ENCODE measurements around the gene MCTP1. TPM values are rescaled to one million over a fixed set of nuclear protein-coding genes. Genes with fewer than 3 reads are reported as not detected.

MCTP1 gene
- total RNA-seq, 1 experiment from 2014 or later = 5.6 TPM

DNA sequence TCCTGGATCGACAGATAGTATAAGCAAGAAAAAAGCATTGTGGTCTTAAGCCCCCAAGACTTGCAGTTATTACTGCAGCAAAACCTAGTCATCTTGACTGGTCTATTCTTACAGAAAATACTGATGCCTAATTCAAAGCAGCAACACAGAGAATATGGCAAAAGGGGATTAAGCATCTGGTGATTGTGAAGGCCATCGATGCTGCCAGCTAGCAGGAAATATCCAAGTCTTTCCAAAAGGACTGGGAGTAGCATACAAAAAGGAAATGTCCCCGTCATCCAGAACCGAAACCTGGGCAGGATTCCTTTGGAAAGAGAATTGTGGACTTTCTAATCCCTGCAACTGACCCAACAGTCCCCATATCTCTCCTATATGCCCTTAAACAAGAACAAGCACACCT is 534.2 kb downstream of the MCTP1 start:
- POLR2A ChIA-PET = no interaction called here
- CTCF ChIA-PET = interaction anchor here (1.7 kb wide), 1 partner anchor 13 kb away, joined by 4 read pairs; no protein-coding TSS in a partner anchor
- no peaks in the 10 kb centered on the region for H3K36me3 Mint-ChIP-seq
- no peak for TF ChIP-seq SOX15 (CRISPR knock-in tag; IDR thresholded peaks at IDR 0.05)
- TF ChIP-seq, protein P1, sequence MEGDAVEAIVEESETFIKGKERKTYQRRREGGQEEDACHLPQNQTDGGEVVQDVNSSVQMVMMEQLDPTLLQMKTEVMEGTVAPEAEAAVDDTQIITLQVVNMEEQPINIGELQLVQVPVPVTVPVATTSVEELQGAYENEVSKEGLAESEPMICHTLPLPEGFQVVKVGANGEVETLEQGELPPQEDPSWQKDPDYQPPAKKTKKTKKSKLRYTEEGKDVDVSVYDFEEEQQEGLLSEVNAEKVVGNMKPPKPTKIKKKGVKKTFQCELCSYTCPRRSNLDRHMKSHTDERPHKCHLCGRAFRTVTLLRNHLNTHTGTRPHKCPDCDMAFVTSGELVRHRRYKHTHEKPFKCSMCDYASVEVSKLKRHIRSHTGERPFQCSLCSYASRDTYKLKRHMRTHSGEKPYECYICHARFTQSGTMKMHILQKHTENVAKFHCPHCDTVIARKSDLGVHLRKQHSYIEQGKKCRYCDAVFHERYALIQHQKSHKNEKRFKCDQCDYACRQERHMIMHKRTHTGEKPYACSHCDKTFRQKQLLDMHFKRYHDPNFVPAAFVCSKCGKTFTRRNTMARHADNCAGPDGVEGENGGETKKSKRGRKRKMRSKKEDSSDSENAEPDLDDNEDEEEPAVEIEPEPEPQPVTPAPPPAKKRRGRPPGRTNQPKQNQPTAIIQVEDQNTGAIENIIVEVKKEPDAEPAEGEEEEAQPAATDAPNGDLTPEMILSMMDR (IDR thresholded peaks at IDR 0.05) = no peak
- no peak overlapping the region for H3K27ac Mint-ChIP-seq
- no peaks in the 10 kb centered on the region for H3K9me3 Mint-ChIP-seq
- H3K4me1 Mint-ChIP-seq = peaks cover 8% of the 10 kb centered on the region
- H3K4me3 Mint-ChIP-seq = no peak overlapping the region
- ATAC-seq (no peak), DNase-seq (ENCODE audit: low spot score) (no peak)
- no peaks in the 10 kb centered on the region for H3K27me3 Mint-ChIP-seq (ENCODE audit: low read depth)

DNA sequence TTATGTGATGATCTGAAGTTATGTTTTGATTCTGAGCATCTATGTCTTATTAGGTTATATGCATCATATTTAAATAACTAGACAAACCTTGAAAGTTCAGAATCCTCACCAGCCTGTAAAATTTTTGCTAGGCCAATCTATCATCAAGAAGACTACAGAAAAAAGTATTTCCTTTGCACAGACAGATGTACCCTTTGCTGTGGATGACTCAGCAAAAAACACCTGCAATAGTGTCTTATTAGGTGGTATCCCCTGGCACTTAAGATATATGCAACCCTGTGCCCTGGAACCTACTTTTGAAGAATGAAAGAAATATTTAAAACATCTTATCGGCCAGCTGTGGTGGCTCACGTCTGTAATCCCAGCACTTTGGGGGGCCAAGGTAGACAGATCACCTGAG is 535.9 kb downstream of the MCTP1 start:
- H3K4me1 Mint-ChIP-seq = peaks cover 8% of the 10 kb centered on the region
- no peaks in the 10 kb centered on the region for H3K9me3 Mint-ChIP-seq
- H3K36me3 Mint-ChIP-seq = no peaks in the 10 kb centered on the region
- POLR2A ChIA-PET = no interaction called here
- ATAC-seq (no peak), DNase-seq (ENCODE audit: low spot score) (no peak)
- CTCF ChIA-PET = interaction anchor here (0.9 to 1.7 kb wide), 2 partner anchors 11 kb away, joined by 3 to 4 read pairs; no protein-coding TSS in a partner anchor
- TF ChIP-seq TEAD1 (CRISPR knock-in tag; IDR thresholded peaks at IDR 0.05) (no peak), EMX1 (CRISPR knock-in tag; IDR thresholded peaks at IDR 0.05) (no peak)
- no peak overlapping the region for H3K27ac Mint-ChIP-seq
- H3K27me3 Mint-ChIP-seq (ENCODE audit: low read depth) = no peaks in the 10 kb centered on the region
- H3K4me3 Mint-ChIP-seq = no peak overlapping the region

DNA sequence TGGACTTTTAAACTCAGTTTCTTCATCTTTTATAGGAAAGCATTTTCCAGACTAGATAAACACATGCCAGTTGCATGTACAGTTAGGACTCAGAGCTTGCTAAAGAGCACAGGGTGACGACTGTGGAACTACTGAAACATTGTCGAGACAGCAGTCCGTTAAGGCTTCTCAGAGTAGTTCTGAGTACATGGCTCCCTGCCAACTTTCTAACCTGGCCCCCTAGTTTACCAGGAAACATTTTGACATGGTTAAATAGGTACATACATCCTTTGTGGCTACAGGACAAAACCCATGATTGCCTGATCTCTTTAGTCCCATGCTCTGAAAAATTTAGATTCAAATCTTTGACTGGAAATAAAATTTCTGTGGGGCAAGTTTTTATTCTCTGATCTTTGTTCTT is 536.7 kb downstream of the MCTP1 start:
- Mint-ChIP-seq H3K27me3 (ENCODE audit: low read depth) (no peaks in the 10 kb centered on the region), H3K4me3 (no peak overlapping the region), H3K4me1 (peaks cover 8% of the 10 kb centered on the region), H3K36me3 (no peaks in the 10 kb centered on the region), H3K27ac (no peak overlapping the region), H3K9me3 (no peaks in the 10 kb centered on the region)
- ATAC-seq = no peak
- no peak for DNase-seq (ENCODE audit: low spot score)
- ChIA-PET POLR2A (no interaction called here), CTCF (interaction anchor here (0.9 to 1.3 kb wide), 2 partner anchors 11 to 64 kb away, joined by 3 to 4 read pairs; no protein-coding TSS in a partner anchor)
- TF ChIP-seq, protein P2, sequence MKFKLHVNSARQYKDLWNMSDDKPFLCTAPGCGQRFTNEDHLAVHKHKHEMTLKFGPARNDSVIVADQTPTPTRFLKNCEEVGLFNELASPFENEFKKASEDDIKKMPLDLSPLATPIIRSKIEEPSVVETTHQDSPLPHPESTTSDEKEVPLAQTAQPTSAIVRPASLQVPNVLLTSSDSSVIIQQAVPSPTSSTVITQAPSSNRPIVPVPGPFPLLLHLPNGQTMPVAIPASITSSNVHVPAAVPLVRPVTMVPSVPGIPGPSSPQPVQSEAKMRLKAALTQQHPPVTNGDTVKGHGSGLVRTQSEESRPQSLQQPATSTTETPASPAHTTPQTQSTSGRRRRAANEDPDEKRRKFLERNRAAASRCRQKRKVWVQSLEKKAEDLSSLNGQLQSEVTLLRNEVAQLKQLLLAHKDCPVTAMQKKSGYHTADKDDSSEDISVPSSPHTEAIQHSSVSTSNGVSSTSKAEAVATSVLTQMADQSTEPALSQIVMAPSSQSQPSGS (CRISPR knock-in tag; IDR thresholded peaks at IDR 0.05; ENCODE audit: borderline replicate concordance, low read depth) = no peak
- TF ChIP-seq ZNF423 (CRISPR knock-in tag; IDR thresholded peaks at IDR 0.05) (no peak), PRRX2 (CRISPR knock-in tag; IDR thresholded peaks at IDR 0.05) (no peak), ZNF317 (CRISPR knock-in tag; IDR thresholded peaks at IDR 0.05; ENCODE audit: borderline replicate concordance, low read depth) (no peak), SOX15 (CRISPR knock-in tag; IDR thresholded peaks at IDR 0.05) (no peak), IRF2 (CRISPR knock-in tag; IDR thresholded peaks at IDR 0.05; ENCODE audit: borderline replicate concordance, low read depth) (no peak), CREB1 (CRISPR knock-in tag; IDR thresholded peaks at IDR 0.05) (no peak), ZNF396 (CRISPR knock-in tag; IDR thresholded peaks at IDR 0.05; ENCODE audit: borderline replicate concordance) (no peak)
- TF ChIP-seq, protein P3, sequence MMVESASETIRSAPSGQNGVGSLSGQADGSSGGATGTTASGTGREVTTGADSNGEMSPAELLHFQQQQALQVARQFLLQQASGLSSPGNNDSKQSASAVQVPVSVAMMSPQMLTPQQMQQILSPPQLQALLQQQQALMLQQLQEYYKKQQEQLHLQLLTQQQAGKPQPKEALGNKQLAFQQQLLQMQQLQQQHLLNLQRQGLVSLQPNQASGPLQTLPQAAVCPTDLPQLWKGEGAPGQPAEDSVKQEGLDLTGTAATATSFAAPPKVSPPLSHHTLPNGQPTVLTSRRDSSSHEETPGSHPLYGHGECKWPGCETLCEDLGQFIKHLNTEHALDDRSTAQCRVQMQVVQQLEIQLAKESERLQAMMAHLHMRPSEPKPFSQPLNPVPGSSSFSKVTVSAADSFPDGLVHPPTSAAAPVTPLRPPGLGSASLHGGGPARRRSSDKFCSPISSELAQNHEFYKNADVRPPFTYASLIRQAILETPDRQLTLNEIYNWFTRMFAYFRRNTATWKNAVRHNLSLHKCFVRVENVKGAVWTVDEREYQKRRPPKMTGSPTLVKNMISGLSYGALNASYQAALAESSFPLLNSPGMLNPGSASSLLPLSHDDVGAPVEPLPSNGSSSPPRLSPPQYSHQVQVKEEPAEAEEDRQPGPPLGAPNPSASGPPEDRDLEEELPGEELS (CRISPR knock-in tag; IDR thresholded peaks at IDR 0.05) = no peak
- TF ChIP-seq, protein P4, sequence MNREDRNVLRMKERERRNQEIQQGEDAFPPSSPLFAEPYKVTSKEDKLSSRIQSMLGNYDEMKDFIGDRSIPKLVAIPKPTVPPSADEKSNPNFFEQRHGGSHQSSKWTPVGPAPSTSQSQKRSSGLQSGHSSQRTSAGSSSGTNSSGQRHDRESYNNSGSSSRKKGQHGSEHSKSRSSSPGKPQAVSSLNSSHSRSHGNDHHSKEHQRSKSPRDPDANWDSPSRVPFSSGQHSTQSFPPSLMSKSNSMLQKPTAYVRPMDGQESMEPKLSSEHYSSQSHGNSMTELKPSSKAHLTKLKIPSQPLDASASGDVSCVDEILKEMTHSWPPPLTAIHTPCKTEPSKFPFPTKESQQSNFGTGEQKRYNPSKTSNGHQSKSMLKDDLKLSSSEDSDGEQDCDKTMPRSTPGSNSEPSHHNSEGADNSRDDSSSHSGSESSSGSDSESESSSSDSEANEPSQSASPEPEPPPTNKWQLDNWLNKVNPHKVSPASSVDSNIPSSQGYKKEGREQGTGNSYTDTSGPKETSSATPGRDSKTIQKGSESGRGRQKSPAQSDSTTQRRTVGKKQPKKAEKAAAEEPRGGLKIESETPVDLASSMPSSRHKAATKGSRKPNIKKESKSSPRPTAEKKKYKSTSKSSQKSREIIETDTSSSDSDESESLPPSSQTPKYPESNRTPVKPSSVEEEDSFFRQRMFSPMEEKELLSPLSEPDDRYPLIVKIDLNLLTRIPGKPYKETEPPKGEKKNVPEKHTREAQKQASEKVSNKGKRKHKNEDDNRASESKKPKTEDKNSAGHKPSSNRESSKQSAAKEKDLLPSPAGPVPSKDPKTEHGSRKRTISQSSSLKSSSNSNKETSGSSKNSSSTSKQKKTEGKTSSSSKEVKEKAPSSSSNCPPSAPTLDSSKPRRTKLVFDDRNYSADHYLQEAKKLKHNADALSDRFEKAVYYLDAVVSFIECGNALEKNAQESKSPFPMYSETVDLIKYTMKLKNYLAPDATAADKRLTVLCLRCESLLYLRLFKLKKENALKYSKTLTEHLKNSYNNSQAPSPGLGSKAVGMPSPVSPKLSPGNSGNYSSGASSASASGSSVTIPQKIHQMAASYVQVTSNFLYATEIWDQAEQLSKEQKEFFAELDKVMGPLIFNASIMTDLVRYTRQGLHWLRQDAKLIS (CRISPR knock-in tag; IDR thresholded peaks at IDR 0.05; ENCODE audit: borderline replicate concordance) = no peak
- TF ChIP-seq, protein P5, sequence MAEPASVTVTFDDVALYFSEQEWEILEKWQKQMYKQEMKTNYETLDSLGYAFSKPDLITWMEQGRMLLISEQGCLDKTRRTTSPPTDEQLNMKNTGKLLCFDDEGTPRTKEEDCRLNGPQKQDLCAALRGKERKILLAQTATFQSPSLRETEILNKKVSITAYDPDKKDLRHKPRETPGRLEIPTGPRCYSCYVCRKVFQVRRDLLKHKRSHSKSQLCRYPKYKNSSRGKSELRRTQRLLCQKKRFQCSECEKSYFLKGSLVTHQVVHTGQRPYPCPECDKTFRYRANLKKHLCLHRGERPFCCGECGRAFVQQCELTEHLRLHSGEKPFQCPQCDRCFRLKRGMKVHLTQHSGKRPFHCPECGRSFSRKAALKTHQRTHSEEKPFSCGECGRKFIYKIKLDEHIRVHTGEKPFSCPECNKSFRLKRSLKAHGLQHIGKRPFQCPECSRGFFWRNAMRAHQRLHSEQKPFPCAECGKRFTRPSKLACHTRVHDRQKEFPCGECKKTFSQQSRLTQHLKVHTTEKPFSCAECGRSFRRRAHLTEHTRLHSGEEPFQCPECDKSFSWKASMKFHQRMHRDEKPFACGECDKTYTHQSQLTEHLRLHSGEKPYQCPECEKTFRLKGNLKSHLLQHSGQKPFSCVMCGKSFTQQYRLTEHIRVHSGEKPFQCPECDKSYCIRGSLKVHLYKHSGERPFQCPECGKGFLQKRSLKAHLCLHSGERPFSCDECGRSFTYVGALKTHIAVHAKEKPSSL (CRISPR knock-in tag; conservative IDR thresholded peaks at IDR 0.05) = no peak
- TF ChIP-seq, protein P6, sequence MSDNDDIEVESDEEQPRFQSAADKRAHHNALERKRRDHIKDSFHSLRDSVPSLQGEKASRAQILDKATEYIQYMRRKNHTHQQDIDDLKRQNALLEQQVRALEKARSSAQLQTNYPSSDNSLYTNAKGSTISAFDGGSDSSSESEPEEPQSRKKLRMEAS (CRISPR knock-in tag; IDR thresholded peaks at IDR 0.05) = no peak

Measured in WTC11 (cell line).